ENCODE measurements around the gene MEIS2.

The MEIS2 gene

DNA sequence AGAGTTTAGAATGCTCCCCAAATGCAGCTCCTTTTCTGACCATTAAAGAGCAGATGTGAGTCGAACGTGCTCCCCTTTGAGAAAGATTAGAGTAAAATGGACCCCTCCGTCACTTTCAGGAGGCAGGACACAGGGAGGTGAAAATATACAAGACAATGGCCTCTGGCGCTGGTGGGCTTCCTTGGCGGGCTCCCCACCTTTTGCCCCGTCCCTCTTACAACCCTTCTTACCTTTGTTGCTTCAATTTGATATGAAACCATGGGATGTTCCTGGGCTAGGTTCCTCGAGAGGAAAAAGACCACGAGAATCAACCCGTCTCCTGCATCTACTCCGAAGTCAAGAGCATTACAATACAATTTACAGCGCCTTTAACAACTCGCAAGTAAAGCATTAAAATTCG, 214.2 kb downstream of the MEIS2 start:
- no peak for DNase-seq

DNA sequence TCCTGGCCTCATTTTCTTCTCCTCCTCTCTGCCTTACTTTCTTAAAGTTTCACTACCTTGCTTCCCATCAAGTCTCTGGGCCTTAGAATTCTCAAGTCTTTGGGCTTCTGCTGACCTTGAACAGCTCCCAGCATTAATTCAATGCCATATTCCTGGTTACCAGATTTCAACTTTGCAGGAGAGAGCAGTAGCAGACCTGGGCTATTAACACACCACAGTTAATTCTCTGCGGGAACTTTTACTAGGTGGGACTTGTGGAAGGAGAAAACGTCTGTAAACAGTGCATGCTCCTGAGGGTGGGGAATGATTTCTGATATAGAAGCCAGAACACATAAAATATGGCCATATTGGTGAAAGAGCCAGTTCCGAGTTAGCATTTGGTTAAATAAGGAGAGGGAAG, 214.6 kb downstream of the MEIS2 start:
- no peak for DNase-seq

DNA sequence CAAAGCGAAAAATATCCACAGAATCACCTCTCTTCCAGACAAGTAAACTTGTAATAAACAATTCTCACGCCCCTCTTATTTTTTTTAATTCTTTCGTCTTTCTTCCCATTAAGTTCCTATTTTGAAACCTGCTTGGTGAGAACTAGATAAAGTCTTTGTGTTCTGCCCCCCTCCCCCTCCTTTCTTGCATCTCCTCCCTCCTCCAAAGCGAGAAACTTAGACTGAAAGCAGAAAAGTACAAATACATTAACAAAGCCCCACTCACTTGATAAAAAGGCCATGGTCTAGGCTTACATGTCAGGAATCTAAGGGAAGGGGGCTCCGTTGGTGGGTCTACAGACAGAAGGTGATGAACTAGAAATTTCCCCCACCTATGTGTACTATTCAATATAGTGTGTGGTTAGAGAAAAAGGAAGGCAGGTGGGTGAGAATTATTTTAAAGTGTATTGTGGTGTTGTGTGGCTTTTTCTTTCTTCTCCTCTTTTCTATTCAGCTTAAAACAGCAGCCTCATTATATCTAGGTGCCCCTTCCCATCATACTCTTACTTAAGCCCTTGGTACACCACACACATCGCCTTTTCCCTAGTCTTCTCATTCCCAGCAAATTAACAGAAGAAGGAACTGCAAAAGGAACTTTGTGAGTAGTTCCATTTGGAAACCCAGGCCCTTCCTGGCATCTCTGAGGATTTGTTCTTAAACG, 215.3 kb downstream of the MEIS2 start:
- DNase-seq = no peak

DNA sequence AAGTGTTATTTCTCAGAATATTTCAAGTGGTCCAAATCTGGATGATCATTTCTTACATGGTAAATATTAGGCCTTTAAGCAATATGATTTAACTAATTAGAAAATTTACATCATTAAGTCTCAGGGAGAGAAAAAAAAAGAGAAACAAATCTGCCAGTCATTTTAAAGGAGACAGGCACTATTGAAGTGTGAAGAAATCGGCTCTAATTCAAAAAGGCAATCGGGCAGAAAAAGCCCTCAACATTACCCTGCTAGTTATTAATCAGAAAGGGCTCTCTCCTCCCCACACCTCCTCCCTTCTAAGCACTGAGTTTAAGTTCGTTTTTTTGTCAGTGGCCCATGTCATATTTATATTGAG, 215.9 kb downstream of the MEIS2 start:
- no peak for DNase-seq

- DNase-seq = peak; percentile 71
These were observed 216.4 kb downstream of the MEIS2 start for GRCh38 chr15:36883713-36884517.

DNA sequence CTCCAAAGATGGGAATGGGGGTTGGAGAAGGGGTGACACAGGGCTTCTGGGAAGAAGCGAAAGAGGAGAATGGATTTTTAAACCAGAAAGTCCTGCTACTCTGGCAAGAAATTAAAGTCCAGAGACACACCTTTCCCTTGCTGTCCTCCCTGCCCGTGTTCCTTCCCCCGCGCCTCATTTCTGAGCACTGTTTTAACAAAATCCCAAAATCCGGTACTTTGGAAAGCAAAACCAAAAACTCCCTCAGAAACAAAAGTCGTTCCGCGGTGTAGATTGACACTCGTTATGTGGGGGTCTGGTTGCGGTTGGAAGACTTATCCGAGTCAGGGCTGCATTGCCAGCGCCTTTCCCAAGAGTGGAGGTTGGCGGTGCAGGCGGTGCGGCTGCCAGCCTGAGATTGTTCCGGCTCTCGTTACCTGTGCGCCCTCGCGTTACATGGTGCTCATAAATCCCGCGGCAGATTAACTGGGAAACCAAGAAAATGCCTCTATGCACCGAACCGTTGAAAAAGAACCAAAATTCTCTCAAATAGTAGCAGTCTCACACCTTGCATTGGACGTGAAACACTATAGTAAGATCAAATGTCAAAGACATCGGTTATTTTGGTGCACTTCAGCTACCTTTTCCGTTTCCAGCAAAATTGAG, 217.7 kb downstream of the MEIS2 start:
- DNase-seq = no peak

DNA sequence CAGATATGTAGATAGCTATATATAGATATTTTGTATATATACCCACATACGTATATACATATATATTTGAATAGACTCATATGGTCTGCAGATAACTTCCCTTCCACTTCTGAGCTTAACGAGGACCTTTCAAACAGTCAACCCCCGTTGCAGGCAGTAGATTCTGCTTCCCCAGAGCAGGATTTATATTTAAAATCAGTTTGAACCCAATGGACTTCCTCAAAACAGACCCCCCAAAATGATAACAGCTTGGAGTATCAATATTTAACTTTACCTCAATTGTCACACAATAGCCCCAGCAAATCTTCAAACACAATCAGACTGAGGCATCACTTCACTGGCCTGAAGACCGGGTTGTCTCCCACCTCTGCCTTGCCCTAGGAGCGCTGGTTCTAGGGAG, 218.3 kb downstream of the MEIS2 start:
- DNase-seq = no peak

GRCh38 chr15:36881516-36881915, 218.8 kb downstream of the MEIS2 start:
- no peak for DNase-seq

DNA sequence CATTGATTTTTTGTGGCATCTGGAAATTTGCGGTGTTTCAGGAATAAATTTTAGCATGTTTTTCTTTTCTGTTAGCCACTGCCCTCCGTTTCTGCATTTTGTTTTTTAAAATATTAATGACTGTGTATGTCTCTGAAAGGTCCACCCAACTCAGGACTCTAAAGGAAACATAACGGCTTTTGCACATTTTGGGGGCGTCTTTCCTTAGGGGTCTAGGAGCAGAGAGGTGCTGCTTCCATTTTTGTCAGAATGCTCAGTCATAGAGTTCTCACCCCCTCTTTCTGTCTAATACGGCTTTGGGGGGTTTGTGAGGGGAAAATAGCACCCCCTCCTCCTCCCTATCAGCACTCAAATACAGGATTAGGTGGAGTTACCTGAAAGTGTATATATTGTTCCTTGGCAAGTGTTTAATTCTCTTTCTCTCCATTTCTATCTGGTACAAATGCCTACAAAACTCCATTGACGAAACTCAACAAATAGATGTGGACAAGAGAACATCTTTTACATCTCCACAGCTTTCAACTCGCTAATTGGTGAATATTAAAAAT, 219.4 kb downstream of the MEIS2 start:
- no peak for DNase-seq

DNA sequence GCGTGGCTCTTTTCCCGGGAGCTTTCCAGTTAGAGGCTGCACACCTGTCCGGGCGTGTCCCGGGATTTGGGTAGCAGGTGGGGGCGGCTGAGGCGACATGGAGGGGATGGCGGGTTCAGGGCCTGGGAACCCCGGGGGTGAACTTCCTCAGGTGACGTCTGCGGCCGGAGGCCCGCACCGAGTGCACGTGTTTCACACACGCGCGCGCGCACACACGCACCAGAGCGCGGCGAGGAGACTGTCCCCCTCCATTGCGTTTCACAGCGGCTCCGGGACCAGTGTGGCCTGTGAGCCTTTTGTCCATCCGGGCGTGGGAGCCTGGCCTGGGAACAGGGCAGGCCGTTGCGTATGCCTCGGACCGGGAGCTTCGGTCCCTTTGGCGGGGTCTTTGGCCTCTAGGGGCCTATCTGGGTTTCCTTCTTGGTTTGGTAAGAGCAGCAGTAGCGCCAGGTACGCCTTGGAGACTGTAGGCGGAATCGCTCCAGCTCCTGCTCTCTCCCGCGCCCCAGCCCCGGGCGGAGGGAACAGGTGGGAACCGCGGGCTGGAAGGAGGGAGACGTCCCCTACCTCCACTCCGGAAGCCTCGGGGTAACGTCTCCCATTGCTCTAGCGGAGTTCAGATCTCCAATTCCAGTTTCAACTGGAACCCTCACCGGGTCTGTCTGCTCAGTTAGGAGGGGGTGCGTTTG, 220.0 kb downstream of the MEIS2 start:
- DNase-seq = no peak

- DNase-seq = no peak
These were observed 220.7 kb downstream of the MEIS2 start for GRCh38 chr15:36879568-36880222.

- DNase-seq = no peak
These were observed 221.6 kb downstream of the MEIS2 start for GRCh38 chr15:36878684-36879262.

DNA sequence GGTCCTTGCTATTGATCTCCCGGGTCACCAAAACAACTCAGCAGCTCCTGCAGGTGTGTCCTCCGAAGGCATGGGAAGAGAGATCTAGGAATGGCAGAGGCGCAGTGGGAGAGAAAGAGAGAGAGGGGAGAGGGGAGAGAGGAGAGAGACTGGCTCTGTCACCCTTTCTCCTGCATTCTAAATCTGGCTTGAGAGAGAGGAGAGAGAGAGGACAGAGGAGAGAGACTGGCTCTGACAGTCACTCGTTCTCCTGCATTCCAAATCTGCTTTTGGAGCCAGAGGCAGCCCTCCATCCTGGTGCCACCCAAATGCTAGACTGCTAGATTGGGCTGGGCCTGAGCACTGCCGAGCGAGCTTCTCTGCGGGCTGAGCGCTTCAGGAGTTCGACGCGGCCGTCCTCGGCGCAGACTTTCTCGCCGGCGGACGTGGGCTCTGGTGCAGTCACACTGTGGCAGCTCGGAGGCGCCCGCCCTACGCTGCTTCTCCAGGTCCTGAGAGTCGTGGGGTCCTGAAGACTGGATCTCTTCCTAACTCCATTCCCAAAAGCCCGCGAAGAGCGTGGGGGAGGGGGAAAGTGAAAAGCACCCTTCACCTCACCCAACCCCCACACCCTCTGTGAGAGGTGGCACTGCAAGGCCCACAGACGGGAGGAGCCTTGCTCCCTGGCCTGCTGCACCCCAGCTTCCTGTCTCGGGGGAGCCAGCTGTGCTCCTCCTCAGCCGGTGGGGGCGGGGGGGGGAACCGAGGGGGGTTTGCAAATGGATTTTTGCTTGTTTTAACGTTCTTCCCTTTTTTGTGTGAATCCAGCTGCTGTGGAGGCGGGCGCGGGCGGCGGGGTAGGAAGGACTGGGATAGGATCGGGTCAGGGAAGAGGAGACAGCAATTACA, 222.3 kb downstream of the MEIS2 start:
- peak; percentile 35 for DNase-seq

DNA sequence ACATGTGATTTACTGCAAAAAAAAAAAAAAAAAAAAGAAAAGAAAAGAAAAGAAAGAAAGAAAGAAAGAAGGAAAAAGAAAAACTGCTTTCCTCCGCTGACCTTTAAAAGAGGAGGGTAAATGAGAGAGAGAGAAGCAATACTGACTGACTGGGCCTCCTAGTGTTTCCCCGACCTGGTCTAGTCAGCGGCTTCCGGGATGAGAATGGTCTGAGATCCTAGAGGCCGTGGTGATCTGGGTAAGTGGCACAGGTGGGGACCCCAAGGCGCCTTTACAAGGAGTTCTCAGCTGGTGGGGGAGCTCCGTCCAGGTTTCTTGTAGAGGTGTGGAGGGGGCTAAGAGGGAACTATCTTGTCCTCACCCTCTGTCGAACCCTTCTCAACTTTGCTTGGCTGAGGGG, 223.1 kb downstream of the MEIS2 start:
- no peak for DNase-seq

DNA sequence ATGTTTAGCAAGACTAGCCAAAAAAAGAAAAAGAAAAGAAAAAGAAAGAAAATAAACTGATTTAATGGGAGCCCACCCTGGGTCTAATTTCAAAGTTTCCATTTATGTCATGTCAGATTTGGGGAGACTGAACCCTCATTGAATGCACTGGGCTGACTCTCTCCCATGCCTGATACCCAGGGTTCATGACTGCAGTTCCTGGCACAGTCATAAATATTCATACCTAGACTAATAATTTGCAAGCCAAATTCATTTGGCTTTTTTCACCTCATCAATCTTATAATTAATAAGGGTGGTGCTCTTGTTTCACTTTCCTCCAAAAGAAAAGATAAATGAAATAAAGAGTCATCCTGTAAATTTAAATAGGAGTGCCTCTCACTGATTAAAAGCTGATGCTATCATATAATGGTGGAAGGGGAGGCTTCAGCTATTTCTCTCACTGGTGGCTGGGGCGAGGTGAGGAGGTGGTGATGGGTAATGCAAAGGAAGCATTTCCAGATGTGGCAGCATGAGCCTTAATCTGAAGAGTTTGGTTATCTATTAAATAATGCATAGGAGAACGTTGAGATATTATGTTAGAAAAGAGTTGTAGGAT, 224.5 kb downstream of the MEIS2 start:
- no peak for DNase-seq

DNA sequence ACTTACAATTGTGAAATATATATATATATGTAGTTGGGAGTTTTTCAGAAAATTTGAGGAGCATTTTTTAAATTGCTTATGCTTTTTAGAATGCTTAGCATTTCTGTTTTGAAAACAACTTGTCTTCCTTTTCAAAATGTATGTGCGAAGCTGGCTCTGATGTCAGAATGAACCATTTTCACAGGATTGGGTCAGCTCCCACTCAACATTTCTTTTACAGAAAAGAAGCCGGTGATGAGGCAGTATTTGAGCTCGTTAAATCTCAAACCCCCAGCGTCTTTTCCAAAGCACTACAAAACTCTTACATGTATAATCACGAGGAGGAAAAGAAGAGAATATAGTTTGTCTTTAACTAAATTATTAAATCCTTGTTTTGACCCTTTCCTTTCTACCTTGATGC, 225.4 kb downstream of the MEIS2 start:
- no peak for DNase-seq

- no peak for DNase-seq
These were observed 232.9 kb downstream of the MEIS2 start for GRCh38 chr15:36867436-36867835.

- DNase-seq = no peak
These were observed 233.5 kb downstream of the MEIS2 start for GRCh38 chr15:36866896-36867295.

DNA sequence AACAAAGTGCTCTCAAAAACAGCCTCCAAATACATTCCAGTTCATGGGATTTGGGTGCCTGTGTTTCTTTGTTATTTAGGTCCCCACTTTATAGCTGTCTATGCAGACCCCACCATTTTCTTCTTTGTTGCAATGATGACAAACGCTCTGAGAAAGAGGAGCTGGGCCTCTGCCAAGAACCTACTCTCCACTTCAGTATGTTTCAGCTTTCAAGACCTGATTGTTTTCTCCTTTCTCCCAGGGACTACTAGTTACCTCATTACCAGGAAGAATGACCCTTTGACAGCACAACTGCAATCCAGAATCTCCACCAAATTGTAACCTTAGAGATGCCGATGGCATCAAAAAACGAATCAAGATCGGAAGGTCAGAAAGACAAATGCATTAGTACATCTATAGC, 236.8 kb downstream of the MEIS2 start:
- DNase-seq = no peak

- no peak for DNase-seq
These were observed 239.6 kb downstream of the MEIS2 start for GRCh38 chr15:36860792-36861191.

DNA sequence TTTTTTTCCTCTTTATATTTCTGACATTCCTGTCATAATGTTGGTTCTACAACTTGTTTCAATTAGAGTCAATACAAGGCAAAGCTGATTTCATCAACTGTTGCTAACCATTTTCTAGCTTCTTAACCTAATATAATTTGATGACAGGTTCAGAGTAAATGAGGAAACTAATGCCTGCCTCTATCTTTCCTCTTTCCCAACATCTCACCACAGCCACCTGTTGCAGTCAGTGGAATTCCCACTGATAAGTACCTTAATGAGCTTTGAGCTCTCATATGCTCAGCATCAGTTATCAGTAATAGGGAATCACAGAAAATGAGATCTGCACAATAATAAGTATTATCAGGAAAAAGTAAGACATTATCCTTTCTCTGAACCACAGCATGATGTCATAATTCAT, 241.9 kb downstream of the MEIS2 start:
- no peak for DNase-seq
